ENCODE measurements around the gene TTLL6.

DNA sequence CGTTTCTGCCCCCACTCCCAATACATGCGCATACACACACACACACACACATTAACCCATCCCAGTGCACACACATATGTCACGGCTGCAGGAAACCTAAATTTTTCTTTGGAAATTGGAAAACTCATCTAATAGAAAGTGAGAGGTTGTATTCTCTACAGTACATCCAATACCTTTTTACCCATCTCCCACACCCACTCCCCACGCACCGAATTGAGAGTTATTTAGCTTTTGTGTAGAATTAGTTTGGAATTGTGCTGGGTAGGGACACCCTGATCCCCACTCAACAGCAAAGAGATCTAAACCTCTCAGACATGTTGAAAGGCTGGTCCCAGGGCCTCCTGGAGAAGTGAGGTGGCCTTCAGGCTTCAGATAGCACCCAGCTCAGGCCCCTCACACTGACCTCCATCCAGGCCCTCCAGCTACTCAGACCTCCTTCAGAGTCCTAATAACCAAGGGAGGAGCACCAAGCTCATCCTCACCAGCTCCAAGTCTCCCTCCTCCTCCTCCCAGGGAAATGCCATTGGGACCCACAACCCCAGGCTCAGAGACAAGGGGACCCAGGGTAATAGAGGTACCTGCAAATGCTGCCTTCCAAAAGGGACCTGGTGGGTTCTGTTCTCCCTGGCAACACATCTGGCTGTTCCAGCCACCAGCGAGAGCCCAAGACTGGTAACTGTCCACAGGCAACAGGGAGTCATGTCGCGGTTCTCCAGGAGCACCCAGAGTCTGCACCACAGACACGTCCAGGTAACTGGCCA lies 89.4 kb downstream of the TTLL6 start:
- TF ChIP-seq, protein P1, sequence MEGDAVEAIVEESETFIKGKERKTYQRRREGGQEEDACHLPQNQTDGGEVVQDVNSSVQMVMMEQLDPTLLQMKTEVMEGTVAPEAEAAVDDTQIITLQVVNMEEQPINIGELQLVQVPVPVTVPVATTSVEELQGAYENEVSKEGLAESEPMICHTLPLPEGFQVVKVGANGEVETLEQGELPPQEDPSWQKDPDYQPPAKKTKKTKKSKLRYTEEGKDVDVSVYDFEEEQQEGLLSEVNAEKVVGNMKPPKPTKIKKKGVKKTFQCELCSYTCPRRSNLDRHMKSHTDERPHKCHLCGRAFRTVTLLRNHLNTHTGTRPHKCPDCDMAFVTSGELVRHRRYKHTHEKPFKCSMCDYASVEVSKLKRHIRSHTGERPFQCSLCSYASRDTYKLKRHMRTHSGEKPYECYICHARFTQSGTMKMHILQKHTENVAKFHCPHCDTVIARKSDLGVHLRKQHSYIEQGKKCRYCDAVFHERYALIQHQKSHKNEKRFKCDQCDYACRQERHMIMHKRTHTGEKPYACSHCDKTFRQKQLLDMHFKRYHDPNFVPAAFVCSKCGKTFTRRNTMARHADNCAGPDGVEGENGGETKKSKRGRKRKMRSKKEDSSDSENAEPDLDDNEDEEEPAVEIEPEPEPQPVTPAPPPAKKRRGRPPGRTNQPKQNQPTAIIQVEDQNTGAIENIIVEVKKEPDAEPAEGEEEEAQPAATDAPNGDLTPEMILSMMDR (IDR thresholded peaks at IDR 0.05) = no peak
- no peak for TF ChIP-seq POLR2A (IDR thresholded peaks at IDR 0.05)
